Uterus (tissue), 4 donors: Measurements from ENCODE around the gene LYPD6B. TPM values are rescaled to one million over a fixed set of nuclear protein-coding genes. Genes with fewer than 3 reads are reported as not detected.

Source experiments
- DNase-seq, 2 donors: peaks; one replicate each; pipeline ENCODE4 v3.0.0-alpha.2; 2019 to 2020
- H3K27ac ChIP-seq, 2 donors: fragments of 200-600 bp; sonication (generic); 1 replicate in 1 of 2; 2 replicates in 1 of 2; pipeline ENCODE4 v1.5.1; 2016 to 2018
- H3K27me3 ChIP-seq, 2 donors: fragments of 200-600 bp; sonication (generic); one replicate each; pipeline ENCODE4 v1.5.1; 2018 to 2019; ENCODE audit warnings: control low read depth in 1 of 2
- H3K36me3 ChIP-seq, 2 donors: fragments of 200-600 bp; sonication (generic); one replicate each; pipeline ENCODE4 v1.5.1; 2019; ENCODE audit warnings: control low read depth in 1 of 2
- H3K4me1 ChIP-seq, 2 donors: fragments of 200-600 bp; sonication (generic); one replicate each; pipeline ENCODE4 v1.5.1; 2018 to 2019; ENCODE audit warnings: control low read depth in 1 of 2
- H3K4me3 ChIP-seq, 2 donors: fragments of 200-600 bp; sonication (generic); 1 replicate in 1 of 2; 2 replicates in 1 of 2; pipeline ENCODE4 v1.5.1; 2018 to 2019; ENCODE audit warnings: mild to moderate bottlenecking in 1 of 2
- H3K9me3 ChIP-seq, 2 donors: fragments of 200-600 bp; sonication (generic); one replicate each; pipeline ENCODE4 v1.5.1; 2019; ENCODE audit warnings: control low read depth in 1 of 2
- POLR2A ChIP-seq, 2 donors: fragments of 450-650 bp; IDR thresholded peaks; one replicate each; pipeline ENCODE4 v1.6.1; 2016; ENCODE audit warnings: antibody characterized with exemption in 2 of 2, mild to moderate bottlenecking in 1 of 2, moderate library complexity in 1 of 2
- intact Hi-C: fragments of 100-400 bp; cut with DNase I; formaldehyde crosslinking; loops from one replicate; pipeline ENCODE4 v1.15.1; 2023; ENCODE audit warnings: low total_unique reads
- total RNA-seq, 4 donors: library from RNA; depleted of rRNA in 3 of 4; stranded (reverse); fragments of >200 nt in 3 of 4; gene quantifications; one replicate each; pipeline versions ENCODE4 v1.1.0 to v1.2.4, GENCODE V29; 2014 to 2023
- TF ChIP-seq, protein P1 (sequence below), 4 experiments: fragments of 200-600 bp in 2 of 4; fragments of 450-650 bp in 2 of 4; sonication (generic) in 2 of 4; IDR thresholded peaks; one replicate each; pipeline ENCODE4 v1.5.1; 2016 to 2019; ENCODE audit warnings: antibody characterized with exemption in 4 of 4, mild to moderate bottlenecking in 2 of 4, moderate library complexity in 1 of 4
- donor health status: DM: yes; HTN: yes; CAD: no.

The LYPD6B gene
- total RNA-seq, 4 donors from 2014 or later: 0.27 to 9.8 TPM; not detected in 2

- DNase-seq: no peak
- intact Hi-C loops: no loop called here
- Histone ChIP-seq H3K4me1 (no peaks in the 10 kb centered on the region), H3K36me3 (no peaks in the 10 kb centered on the region), H3K9me3 (no peaks in the 10 kb centered on the region), H3K27ac (no peak overlapping the region), H3K4me3 (no peak overlapping the region), H3K27me3 (no peaks in the 10 kb centered on the region)
- TF ChIP-seq, protein P1, sequence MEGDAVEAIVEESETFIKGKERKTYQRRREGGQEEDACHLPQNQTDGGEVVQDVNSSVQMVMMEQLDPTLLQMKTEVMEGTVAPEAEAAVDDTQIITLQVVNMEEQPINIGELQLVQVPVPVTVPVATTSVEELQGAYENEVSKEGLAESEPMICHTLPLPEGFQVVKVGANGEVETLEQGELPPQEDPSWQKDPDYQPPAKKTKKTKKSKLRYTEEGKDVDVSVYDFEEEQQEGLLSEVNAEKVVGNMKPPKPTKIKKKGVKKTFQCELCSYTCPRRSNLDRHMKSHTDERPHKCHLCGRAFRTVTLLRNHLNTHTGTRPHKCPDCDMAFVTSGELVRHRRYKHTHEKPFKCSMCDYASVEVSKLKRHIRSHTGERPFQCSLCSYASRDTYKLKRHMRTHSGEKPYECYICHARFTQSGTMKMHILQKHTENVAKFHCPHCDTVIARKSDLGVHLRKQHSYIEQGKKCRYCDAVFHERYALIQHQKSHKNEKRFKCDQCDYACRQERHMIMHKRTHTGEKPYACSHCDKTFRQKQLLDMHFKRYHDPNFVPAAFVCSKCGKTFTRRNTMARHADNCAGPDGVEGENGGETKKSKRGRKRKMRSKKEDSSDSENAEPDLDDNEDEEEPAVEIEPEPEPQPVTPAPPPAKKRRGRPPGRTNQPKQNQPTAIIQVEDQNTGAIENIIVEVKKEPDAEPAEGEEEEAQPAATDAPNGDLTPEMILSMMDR (IDR thresholded peaks at IDR 0.05): no peak
- no peak for TF ChIP-seq POLR2A (IDR thresholded peaks at IDR 0.05)
Observed at GRCh38 chr2:149180226-149180875, 141.9 kb downstream of the LYPD6B start.

- Histone ChIP-seq H3K27me3 (no peaks in the 10 kb centered on the region), H3K9me3 (no peaks in the 10 kb centered on the region), H3K4me3 (no peak overlapping the region), H3K27ac (no peak overlapping the region), H3K36me3 (no peaks in the 10 kb centered on the region), H3K4me1 (no peaks in the 10 kb centered on the region)
- TF ChIP-seq, protein P1 (IDR thresholded peaks at IDR 0.05): no peak
- no peak for TF ChIP-seq POLR2A (IDR thresholded peaks at IDR 0.05)
- intact Hi-C loops: no loop called here
- DNase-seq: no peak
Observed at GRCh38 chr2:149183187-149183586, 144.7 kb downstream of the LYPD6B start.

DNA sequence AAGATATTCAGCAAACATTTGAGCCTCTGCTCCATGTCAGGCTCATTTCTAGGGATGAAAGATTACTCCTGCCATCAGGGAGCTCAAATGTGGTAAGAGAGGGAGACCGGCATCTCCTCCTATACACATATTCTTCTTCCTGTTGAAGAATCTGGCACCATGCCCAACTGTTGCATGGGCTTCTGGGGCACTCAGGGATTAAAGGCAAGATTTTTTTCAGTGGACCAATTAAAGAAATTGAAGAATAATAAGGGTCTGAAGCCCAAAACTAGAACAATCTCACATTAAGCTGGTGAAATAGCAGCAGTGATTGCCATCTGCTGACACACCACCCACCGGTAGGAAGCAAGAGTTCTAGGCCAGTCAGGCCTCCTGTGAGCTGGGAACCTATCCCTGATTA is 146.5 kb downstream of the LYPD6B start:
- H3K27ac ChIP-seq: no peak overlapping the region
- no peaks in the 10 kb centered on the region for H3K36me3 ChIP-seq
- H3K27me3 ChIP-seq: no peaks in the 10 kb centered on the region
- intact Hi-C loops: no loop called here
- H3K4me1 ChIP-seq: no peaks in the 10 kb centered on the region
- TF ChIP-seq POLR2A (IDR thresholded peaks at IDR 0.05): no peak
- TF ChIP-seq, protein P1 (IDR thresholded peaks at IDR 0.05): no peak
- no peaks in the 10 kb centered on the region for H3K9me3 ChIP-seq
- DNase-seq: no peak
- no peak overlapping the region for H3K4me3 ChIP-seq

- no peak overlapping the region for H3K4me3 ChIP-seq
- no peak for DNase-seq
- H3K9me3 ChIP-seq: no peaks in the 10 kb centered on the region
- no peaks in the 10 kb centered on the region for H3K36me3 ChIP-seq
- no peaks in the 10 kb centered on the region for H3K27me3 ChIP-seq
- H3K27ac ChIP-seq: no peak overlapping the region
- no peak for TF ChIP-seq POLR2A (IDR thresholded peaks at IDR 0.05)
- TF ChIP-seq, protein P1 (IDR thresholded peaks at IDR 0.05): no peak
- no peaks in the 10 kb centered on the region for H3K4me1 ChIP-seq
- intact Hi-C loops: no loop called here
Observed at GRCh38 chr2:149185942-149186490, 147.5 kb downstream of the LYPD6B start.

GRCh38 chr2:149187057-149187456 is 148.6 kb downstream of the LYPD6B start:
- no peaks in the 10 kb centered on the region for H3K9me3 ChIP-seq
- TF ChIP-seq POLR2A (IDR thresholded peaks at IDR 0.05): no peak
- TF ChIP-seq, protein P1 (IDR thresholded peaks at IDR 0.05): no peak
- no peak overlapping the region for H3K27ac ChIP-seq
- H3K27me3 ChIP-seq: no peaks in the 10 kb centered on the region
- no peaks in the 10 kb centered on the region for H3K36me3 ChIP-seq
- H3K4me1 ChIP-seq: no peaks in the 10 kb centered on the region
- intact Hi-C loops: no loop called here
- no peak overlapping the region for H3K4me3 ChIP-seq
- DNase-seq: no peak
